HG03521 (cell line): ENCODE measurements around the gene GRPEL2.

Experiments used
- ATAC-seq: cut with Tn5 transposase; IDR thresholded peaks from one replicate; pipeline ENCODE4 v1.9.1; 2021; ENCODE audit warnings: mild to moderate bottlenecking, moderate library complexity; ENCODE audit not compliant: unreplicated experiment

GRPEL2 gene

GRCh38 chr5:149353911-149354310 is 8.6 kb downstream of the GRPEL2 start:
- ATAC-seq, result no peak

GRCh38 chr5:149355688-149356087 is 10.4 kb downstream of the GRPEL2 start:
- no peak for ATAC-seq

- ATAC-seq, result no peak
These were observed 11.1 kb downstream of the GRPEL2 start for GRCh38 chr5:149356391-149356790.

- ATAC-seq, result peak; percentile 99
These were observed 12.3 kb downstream of the GRPEL2 start, which contains the start of gene PCYOX1L for GRCh38 chr5:149357370-149358293. Gene PCYOX1L (plus strand): TSS chr5:149358046. CDS start chr5:149358069, 23 bp downstream.

GRCh38 chr5:149358294-149358651 is 13.0 kb downstream of the GRPEL2 start:
- peak; percentile 4 for ATAC-seq

GRCh38 chr5:149358868-149359495 is 13.7 kb downstream of the GRPEL2 start:
- ATAC-seq, result no peak

GRCh38 chr5:149360272-149360671 is 15.0 kb downstream of the GRPEL2 start:
- ATAC-seq, result no peak

GRCh38 chr5:149362541-149362940 is 17.2 kb downstream of the GRPEL2 start:
- no peak for ATAC-seq

GRCh38 chr5:149363358-149363757 is 18.1 kb downstream of the GRPEL2 start:
- ATAC-seq, result no peak

GRCh38 chr5:149363936-149364335 is 18.6 kb downstream of the GRPEL2 start:
- ATAC-seq, result no peak

GRCh38 chr5:149364719-149365118 is 19.4 kb downstream of the GRPEL2 start:
- ATAC-seq, result no peak

GRCh38 chr5:149365418-149365817 is 20.1 kb downstream of the GRPEL2 start:
- no peak for ATAC-seq

GRCh38 chr5:149366169-149366729 is 20.9 kb downstream of the GRPEL2 start:
- ATAC-seq, result no peak

- ATAC-seq, result peak; percentile 62
These were observed 22.1 kb downstream of the GRPEL2 start for GRCh38 chr5:149367249-149367971.

- ATAC-seq, result no peak
These were observed 22.8 kb downstream of the GRPEL2 start for GRCh38 chr5:149367972-149368645.

GRCh38 chr5:149370878-149371277 is 25.6 kb downstream of the GRPEL2 start:
- no peak for ATAC-seq

GRCh38 chr5:149371296-149371962 is 26.1 kb downstream of the GRPEL2 start:
- ATAC-seq, result peak; percentile 73

GRCh38 chr5:149372076-149372795 is 26.9 kb downstream of the GRPEL2 start:
- ATAC-seq, result no peak

- ATAC-seq, result no peak
These were observed 27.6 kb downstream of the GRPEL2 start for GRCh38 chr5:149372932-149373331.
